ENCODE measurements around the gene COL9A1.

Gene COL9A1

DNA sequence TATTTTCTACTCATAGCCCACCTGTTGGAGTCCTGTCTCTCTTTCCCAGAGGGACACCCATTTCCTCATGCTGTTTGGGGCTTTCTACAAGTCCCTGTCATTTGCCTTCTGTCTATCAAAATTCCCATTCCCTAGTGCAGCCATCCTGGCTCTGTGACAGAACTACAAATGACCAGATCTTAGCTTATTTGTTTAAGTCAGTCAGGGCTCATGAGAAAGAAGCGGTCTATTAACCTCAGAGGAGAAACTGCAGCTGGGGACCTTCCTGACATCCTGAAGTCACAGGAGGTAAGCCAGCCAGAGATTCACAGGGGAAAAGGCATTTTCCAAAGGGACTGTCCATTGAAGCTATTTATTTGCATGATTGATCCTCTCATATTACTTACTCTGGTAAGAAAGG lies 1.7 kb upstream of the COL9A1 start:
- H3K4me3 Mint-ChIP-seq, result no peak overlapping the region
- H3K27ac Mint-ChIP-seq, result no peak overlapping the region
- TF ChIP-seq, protein P1, sequence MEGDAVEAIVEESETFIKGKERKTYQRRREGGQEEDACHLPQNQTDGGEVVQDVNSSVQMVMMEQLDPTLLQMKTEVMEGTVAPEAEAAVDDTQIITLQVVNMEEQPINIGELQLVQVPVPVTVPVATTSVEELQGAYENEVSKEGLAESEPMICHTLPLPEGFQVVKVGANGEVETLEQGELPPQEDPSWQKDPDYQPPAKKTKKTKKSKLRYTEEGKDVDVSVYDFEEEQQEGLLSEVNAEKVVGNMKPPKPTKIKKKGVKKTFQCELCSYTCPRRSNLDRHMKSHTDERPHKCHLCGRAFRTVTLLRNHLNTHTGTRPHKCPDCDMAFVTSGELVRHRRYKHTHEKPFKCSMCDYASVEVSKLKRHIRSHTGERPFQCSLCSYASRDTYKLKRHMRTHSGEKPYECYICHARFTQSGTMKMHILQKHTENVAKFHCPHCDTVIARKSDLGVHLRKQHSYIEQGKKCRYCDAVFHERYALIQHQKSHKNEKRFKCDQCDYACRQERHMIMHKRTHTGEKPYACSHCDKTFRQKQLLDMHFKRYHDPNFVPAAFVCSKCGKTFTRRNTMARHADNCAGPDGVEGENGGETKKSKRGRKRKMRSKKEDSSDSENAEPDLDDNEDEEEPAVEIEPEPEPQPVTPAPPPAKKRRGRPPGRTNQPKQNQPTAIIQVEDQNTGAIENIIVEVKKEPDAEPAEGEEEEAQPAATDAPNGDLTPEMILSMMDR (IDR thresholded peaks at IDR 0.05; ENCODE audit: unreplicated experiment in 3 of 3), result no peak
- H3K9me3 Mint-ChIP-seq, result no peaks in the 10 kb centered on the region
- peaks cover 5% of the 10 kb centered on the region for H3K4me1 Mint-ChIP-seq
- H3K27me3 Mint-ChIP-seq (ENCODE audit: low read depth), result peaks cover 16% of the 10 kb centered on the region
- no peaks in the 10 kb centered on the region for H3K36me3 Mint-ChIP-seq (ENCODE audit: low read depth)

DNA sequence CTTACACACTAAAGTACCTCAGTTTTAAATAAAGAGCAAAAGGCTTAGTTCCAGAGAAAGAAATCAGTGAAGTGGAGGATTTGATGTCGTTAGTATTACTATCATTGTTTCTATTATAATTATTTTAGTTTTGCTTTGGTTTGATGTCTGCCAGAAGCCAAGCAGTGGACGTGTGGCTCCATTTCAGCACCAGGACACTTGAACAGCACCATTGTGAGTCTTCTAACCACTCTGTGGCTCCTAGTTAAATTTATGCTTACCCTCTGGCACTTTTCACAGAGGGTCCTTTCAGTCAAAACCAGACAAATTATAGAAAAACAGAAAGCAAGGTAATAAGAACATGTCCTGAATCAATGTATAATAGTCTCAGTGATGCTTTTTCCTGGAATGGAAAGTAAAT lies 3.4 kb downstream of the COL9A1 start:
- Mint-ChIP-seq H3K4me3 (no peak overlapping the region), H3K36me3 (ENCODE audit: low read depth) (no peaks in the 10 kb centered on the region), H3K27ac (no peak overlapping the region), H3K9me3 (no peaks in the 10 kb centered on the region), H3K4me1 (peaks cover 1% of the 10 kb centered on the region), H3K27me3 (ENCODE audit: low read depth) (peaks cover 8% of the 10 kb centered on the region)
- TF ChIP-seq, protein P1 (IDR thresholded peaks at IDR 0.05; ENCODE audit: unreplicated experiment in 3 of 3), result no peak

DNA sequence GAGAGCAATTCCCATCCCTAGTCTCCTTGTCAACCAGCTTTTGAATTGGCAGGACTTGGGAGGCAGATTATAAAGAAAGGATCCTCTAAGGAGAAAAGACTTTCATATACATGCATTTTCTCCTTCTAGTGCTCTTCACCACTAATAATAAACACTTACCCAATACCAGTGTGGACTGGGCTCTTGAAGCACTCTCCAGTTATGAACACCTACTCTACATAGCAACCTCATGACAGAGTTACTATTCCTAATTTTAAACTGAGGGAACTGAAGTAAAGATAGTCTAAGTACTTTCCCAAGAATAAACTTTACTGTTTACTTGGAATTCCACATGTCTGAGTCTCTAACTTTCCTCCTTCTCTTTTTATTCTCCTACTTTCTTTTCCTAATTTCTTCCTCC lies 4.8 kb downstream of the COL9A1 start:
- Mint-ChIP-seq H3K4me3 (no peak overlapping the region), H3K27me3 (ENCODE audit: low read depth) (peaks cover 6% of the 10 kb centered on the region), H3K36me3 (ENCODE audit: low read depth) (no peaks in the 10 kb centered on the region), H3K9me3 (no peaks in the 10 kb centered on the region), H3K27ac (no peak overlapping the region), H3K4me1 (no peaks in the 10 kb centered on the region)
- TF ChIP-seq, protein P1 (IDR thresholded peaks at IDR 0.05; ENCODE audit: unreplicated experiment in 3 of 3), result no peak

DNA sequence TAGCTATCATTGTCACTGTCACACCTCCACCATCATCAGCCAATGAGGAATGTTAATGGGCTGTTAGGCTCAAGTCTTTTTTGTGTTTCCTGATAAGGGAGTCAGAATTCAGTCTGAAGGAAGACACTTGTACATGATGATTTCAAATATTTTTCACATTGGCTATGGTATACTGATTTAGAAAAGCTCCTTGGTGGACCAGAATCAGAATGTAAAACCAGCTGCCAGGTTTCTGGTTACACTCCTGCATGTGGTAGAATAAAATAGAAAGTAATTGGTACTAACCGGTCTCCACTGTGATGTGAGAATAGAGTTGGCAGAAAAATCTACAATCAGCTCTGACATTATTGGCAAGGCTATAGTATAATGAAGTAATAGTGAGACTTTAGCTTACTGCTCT lies 10.7 kb downstream of the COL9A1 start:
- Mint-ChIP-seq H3K27me3 (ENCODE audit: low read depth) (peaks cover 11% of the 10 kb centered on the region), H3K4me3 (no peak overlapping the region), H3K4me1 (no peaks in the 10 kb centered on the region), H3K9me3 (no peaks in the 10 kb centered on the region), H3K27ac (no peak overlapping the region), H3K36me3 (ENCODE audit: low read depth) (no peaks in the 10 kb centered on the region)
- TF ChIP-seq, protein P1 (IDR thresholded peaks at IDR 0.05; ENCODE audit: unreplicated experiment in 3 of 3), result no peak

DNA sequence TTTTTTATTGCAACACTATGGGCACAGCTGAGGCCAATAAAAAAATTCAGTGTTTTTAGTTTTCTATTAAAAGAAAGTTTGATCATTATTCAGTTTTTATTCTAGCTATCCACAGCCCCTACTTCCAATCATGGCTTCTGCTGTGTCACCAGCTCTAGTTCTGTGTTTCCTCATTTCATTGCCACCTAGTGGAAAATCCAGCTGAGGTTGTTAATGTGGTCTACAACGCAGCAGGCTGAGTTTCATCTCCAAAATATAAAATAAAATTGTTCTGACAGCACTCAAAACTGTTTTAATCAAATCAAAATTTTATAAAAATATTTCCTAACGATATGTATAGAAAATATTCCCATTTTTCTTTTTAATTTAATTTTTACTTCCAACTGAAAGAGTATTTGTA lies 13.6 kb downstream of the COL9A1 start:
- no peaks in the 10 kb centered on the region for H3K4me1 Mint-ChIP-seq
- no peak overlapping the region for H3K4me3 Mint-ChIP-seq
- no peaks in the 10 kb centered on the region for H3K36me3 Mint-ChIP-seq (ENCODE audit: low read depth)
- TF ChIP-seq, protein P1 (IDR thresholded peaks at IDR 0.05; ENCODE audit: unreplicated experiment in 3 of 3), result peak; percentile 26 to 43 (median 40)
- no peaks in the 10 kb centered on the region for H3K9me3 Mint-ChIP-seq
- H3K27me3 Mint-ChIP-seq (ENCODE audit: low read depth), result peaks cover 27% of the 10 kb centered on the region
- no peak overlapping the region for H3K27ac Mint-ChIP-seq

DNA sequence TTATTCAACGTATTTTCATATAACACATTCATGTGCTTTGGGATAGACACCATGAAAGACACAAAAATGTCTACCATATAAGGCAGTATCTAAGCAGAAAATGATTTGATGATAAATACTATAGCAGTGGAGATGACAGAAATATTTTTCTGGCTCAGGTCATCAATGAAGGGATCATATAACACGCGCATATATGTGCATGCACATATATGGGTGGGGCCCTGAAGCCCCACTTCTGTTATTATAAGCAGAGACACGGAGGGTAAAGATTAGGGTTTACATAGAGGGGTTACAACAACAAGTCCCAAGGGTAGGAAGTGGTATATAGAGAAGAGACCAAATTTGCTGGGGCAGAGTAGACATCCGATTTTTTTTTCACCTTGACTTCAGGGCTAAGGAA lies 16.0 kb downstream of the COL9A1 start:
- H3K4me3 Mint-ChIP-seq, result no peak overlapping the region
- H3K27me3 Mint-ChIP-seq (ENCODE audit: low read depth), result peaks cover 47% of the 10 kb centered on the region
- peaks cover 3% of the 10 kb centered on the region for H3K4me1 Mint-ChIP-seq
- no peak overlapping the region for H3K27ac Mint-ChIP-seq
- H3K36me3 Mint-ChIP-seq (ENCODE audit: low read depth), result no peaks in the 10 kb centered on the region
- H3K9me3 Mint-ChIP-seq, result no peaks in the 10 kb centered on the region
- TF ChIP-seq, protein P1 (IDR thresholded peaks at IDR 0.05; ENCODE audit: unreplicated experiment in 3 of 3), result no peak
